WTC11 (cell line): ENCODE data around the gene NEDD8. TPM values are rescaled to one million over a fixed set of nuclear protein-coding genes. Genes with fewer than 3 reads are reported as not detected.

Experiments used
- ATF1 ChIP-seq: sonication (generic); formaldehyde crosslinking; IDR thresholded peaks from 2 replicates; pipeline ENCODE4 v1.8.1; 2023; ENCODE audit warnings: mild to moderate bottlenecking, moderate library complexity, missing genetic modification reagents
- EMX1 ChIP-seq: fragments of 250-450 bp; sonication (Bioruptor Pico); IDR thresholded peaks from 2 replicates; pipeline ENCODE4 v1.8.0; 2021; ENCODE audit warnings: mild to moderate bottlenecking
- ESRRA ChIP-seq: sonication (generic); formaldehyde crosslinking; IDR thresholded peaks from 2 replicates; pipeline ENCODE4 v1.8.1; 2022; ENCODE audit warnings: mild to moderate bottlenecking, missing genetic modification reagents, borderline replicate concordance
- FOXP1 ChIP-seq: sonication (generic); formaldehyde crosslinking; IDR thresholded peaks from 2 replicates; pipeline ENCODE4 v1.8.0; 2022; ENCODE audit warnings: missing genetic modification reagents, mild to moderate bottlenecking, moderate library complexity, borderline replicate concordance
- HMGA2 ChIP-seq: fragments of 250-450 bp; sonication (Bioruptor Pico); IDR thresholded peaks from 2 replicates; pipeline ENCODE4 v1.4.0; 2021; ENCODE audit warnings: mild to moderate bottlenecking, moderate library complexity
- JAZF1 ChIP-seq: fragments of 250-450 bp; sonication (Bioruptor Pico); IDR thresholded peaks from 2 replicates; pipeline ENCODE4 v1.9.0; 2021; ENCODE audit warnings: moderate library complexity, mild to moderate bottlenecking, inconsistent platforms
- KAT7 ChIP-seq: sonication (generic); formaldehyde crosslinking; IDR thresholded peaks from 2 replicates; pipeline ENCODE4 v1.8.1; 2023; ENCODE audit warnings: missing genetic modification reagents, mild to moderate bottlenecking, borderline replicate concordance
- NFE2L1 ChIP-seq: sonication (generic); formaldehyde crosslinking; IDR thresholded peaks from 2 replicates; pipeline ENCODE4 v1.8.1; 2023; ENCODE audit warnings: missing genetic modification reagents
- PRRX2 ChIP-seq: fragments of 250-450 bp; sonication (Bioruptor Pico); IDR thresholded peaks from 2 replicates; pipeline ENCODE4 v1.8.0; 2021; ENCODE audit warnings: mild to moderate bottlenecking
- SMAD3 ChIP-seq: sonication (generic); formaldehyde crosslinking; IDR thresholded peaks from 2 replicates; pipeline ENCODE4 v1.8.0; 2022; ENCODE audit warnings: missing genetic modification reagents, mild to moderate bottlenecking, borderline replicate concordance
- SMAD4 ChIP-seq: sonication (generic); formaldehyde crosslinking; IDR thresholded peaks from 2 replicates; pipeline ENCODE4 v1.8.0; 2022; ENCODE audit warnings: mild to moderate bottlenecking, missing genetic modification reagents
- SP1 ChIP-seq: sonication (generic); formaldehyde crosslinking; conservative IDR thresholded peaks from 2 replicates; pipeline ENCODE4 v1.8.1; 2022; ENCODE audit warnings: missing genetic modification reagents
- TEAD1 ChIP-seq: sonication (generic); formaldehyde crosslinking; IDR thresholded peaks from 2 replicates; pipeline ENCODE4 v1.8.0; 2022; ENCODE audit warnings: mild to moderate bottlenecking, missing genetic modification reagents
- TEAD4 ChIP-seq: sonication (generic); formaldehyde crosslinking; IDR thresholded peaks from 2 replicates; pipeline ENCODE4 v1.8.0; 2022; ENCODE audit warnings: mild to moderate bottlenecking, missing genetic modification reagents
- ZNF138 ChIP-seq: sonication (generic); formaldehyde crosslinking; conservative IDR thresholded peaks from 2 replicates; pipeline ENCODE4 v1.8.1; 2022; ENCODE audit warnings: mild to moderate bottlenecking, moderate library complexity, missing genetic modification reagents
- ZNF263 ChIP-seq: sonication (generic); formaldehyde crosslinking; IDR thresholded peaks from 2 replicates; pipeline ENCODE4 v1.8.1; 2022; ENCODE audit warnings: low read depth, mild to moderate bottlenecking, moderate library complexity, missing genetic modification reagents
- ZNF396 ChIP-seq: fragments of 250-450 bp; sonication (Bioruptor Pico); IDR thresholded peaks from 2 replicates; pipeline ENCODE4 v1.8.0; 2021; ENCODE audit warnings: mild to moderate bottlenecking, moderate library complexity, borderline replicate concordance
- total RNA-seq: library from RNA; stranded (reverse); gene quantifications from 3 replicates; pipeline ENCODE4 v1.2.3, GENCODE V29; 2021
- TF ChIP-seq, protein P1 (sequence below): sonication (generic); formaldehyde crosslinking; IDR thresholded peaks from 2 replicates; pipeline ENCODE4 v1.8.0; 2023; ENCODE audit warnings: mild to moderate bottlenecking, missing genetic modification reagents
- TF ChIP-seq, protein P2 (sequence below): sonication (generic); formaldehyde crosslinking; IDR thresholded peaks from 2 replicates; pipeline ENCODE4 v1.8.1; 2022; ENCODE audit warnings: mild to moderate bottlenecking, moderate library complexity, missing genetic modification reagents
- TF ChIP-seq, protein P3 (sequence below): sonication (generic); formaldehyde crosslinking; IDR thresholded peaks from 2 replicates; pipeline ENCODE4 v1.8.0; 2022; ENCODE audit warnings: mild to moderate bottlenecking, missing genetic modification reagents
- TF ChIP-seq, protein P4 (sequence below): sonication (generic); formaldehyde crosslinking; IDR thresholded peaks from 2 replicates; pipeline ENCODE4 v1.8.0; 2023; ENCODE audit warnings: missing genetic modification reagents, mild to moderate bottlenecking, borderline replicate concordance
- TF ChIP-seq, protein P5 (sequence below): sonication (generic); formaldehyde crosslinking; IDR thresholded peaks from 2 replicates; pipeline ENCODE4 v1.8.1; 2023; ENCODE audit warnings: mild to moderate bottlenecking, missing genetic modification reagents, borderline replicate concordance
- TF ChIP-seq, protein P6 (sequence below): sonication (generic); formaldehyde crosslinking; conservative IDR thresholded peaks from 2 replicates; pipeline ENCODE4 v1.8.1; 2023; ENCODE audit warnings: mild to moderate bottlenecking, low read depth, missing genetic modification reagents, moderate library complexity

Gene NEDD8
- total RNA-seq, 1 experiment from 2014 or later = 233 TPM

DNA sequence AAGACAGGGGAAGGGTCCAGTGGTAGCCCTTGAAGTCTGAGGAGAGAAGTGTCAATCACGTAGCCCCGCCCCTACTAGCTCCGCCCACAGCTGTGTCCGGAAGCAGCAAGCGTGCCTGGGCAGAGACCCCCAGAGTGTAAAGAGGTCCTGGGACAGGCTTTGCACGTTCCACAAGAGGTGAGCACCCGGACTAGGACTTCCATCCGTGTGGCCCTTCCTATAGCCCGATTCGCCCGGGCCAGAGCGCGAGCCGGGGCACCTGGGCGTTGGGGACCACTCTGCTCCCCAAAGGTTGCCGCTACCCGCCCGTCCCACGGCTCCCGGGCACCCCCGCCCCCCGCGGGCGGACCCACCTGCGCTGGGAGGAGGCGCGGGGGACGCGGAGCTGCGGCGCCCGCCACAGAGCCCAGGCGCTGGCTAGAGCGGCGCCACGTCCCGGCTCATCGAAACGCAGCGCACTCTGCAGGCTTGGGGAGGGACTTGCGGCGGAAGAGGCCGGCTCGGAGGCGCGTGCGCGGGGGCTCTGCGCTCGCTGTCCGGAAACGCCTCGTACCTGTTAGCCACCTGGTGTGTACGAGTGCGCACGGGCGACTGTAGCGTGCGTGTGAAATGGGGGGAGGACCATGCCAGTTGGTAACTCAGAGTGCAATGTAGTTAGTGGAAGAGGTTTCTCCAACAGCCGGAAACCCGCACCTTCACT lies 39.1 kb upstream of the NEDD8 start, which contains the start of gene RABGGTA (continued):
- TF ChIP-seq, protein P1, sequence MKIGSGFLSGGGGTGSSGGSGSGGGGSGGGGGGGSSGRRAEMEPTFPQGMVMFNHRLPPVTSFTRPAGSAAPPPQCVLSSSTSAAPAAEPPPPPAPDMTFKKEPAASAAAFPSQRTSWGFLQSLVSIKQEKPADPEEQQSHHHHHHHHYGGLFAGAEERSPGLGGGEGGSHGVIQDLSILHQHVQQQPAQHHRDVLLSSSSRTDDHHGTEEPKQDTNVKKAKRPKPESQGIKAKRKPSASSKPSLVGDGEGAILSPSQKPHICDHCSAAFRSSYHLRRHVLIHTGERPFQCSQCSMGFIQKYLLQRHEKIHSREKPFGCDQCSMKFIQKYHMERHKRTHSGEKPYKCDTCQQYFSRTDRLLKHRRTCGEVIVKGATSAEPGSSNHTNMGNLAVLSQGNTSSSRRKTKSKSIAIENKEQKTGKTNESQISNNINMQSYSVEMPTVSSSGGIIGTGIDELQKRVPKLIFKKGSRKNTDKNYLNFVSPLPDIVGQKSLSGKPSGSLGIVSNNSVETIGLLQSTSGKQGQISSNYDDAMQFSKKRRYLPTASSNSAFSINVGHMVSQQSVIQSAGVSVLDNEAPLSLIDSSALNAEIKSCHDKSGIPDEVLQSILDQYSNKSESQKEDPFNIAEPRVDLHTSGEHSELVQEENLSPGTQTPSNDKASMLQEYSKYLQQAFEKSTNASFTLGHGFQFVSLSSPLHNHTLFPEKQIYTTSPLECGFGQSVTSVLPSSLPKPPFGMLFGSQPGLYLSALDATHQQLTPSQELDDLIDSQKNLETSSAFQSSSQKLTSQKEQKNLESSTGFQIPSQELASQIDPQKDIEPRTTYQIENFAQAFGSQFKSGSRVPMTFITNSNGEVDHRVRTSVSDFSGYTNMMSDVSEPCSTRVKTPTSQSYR (CRISPR knock-in tag) = no peak
- TF ChIP-seq PRRX2 (no peak), NFE2L1 (CRISPR knock-in tag) (peak; percentile 86; the same call in 1 of the 2 replicates), JAZF1 (CRISPR knock-in tag) (no peak), KAT7 (0 out of 2 replicates have a peak, but pooled peaks have one; percentile 60), SP1 (peak; percentile 92), SMAD3 (CRISPR knock-in tag) (peak; percentile 85; the same call in 1 of the 2 replicates), TEAD4 (no peak), HMGA2 (CRISPR knock-in tag) (no peak), ZNF396 (no peak), EMX1 (no peak), ZNF263 (0 out of 2 replicates have a peak, but pooled peaks have one; percentile 25), FOXP1 (CRISPR knock-in tag) (peak; percentile 95), ATF1 (CRISPR knock-in tag) (no peak), ZNF138 (CRISPR knock-in tag) (no peak), TEAD1 (CRISPR knock-in tag) (peak; percentile 87), SMAD4 (CRISPR knock-in tag) (no peak), ESRRA (CRISPR knock-in tag) (peak; percentile 68; the same call in 1 of the 2 replicates)
- TF ChIP-seq, protein P2, sequence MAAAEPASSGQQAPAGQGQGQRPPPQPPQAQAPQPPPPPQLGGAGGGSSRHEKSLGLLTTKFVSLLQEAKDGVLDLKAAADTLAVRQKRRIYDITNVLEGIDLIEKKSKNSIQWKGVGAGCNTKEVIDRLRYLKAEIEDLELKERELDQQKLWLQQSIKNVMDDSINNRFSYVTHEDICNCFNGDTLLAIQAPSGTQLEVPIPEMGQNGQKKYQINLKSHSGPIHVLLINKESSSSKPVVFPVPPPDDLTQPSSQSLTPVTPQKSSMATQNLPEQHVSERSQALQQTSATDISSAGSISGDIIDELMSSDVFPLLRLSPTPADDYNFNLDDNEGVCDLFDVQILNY = peak; percentile 76; the same call in 1 of the 2 replicates
- TF ChIP-seq, protein P3, sequence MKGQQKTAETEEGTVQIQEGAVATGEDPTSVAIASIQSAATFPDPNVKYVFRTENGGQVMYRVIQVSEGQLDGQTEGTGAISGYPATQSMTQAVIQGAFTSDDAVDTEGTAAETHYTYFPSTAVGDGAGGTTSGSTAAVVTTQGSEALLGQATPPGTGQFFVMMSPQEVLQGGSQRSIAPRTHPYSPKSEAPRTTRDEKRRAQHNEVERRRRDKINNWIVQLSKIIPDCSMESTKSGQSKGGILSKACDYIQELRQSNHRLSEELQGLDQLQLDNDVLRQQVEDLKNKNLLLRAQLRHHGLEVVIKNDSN (CRISPR knock-in tag) = peak; percentile 42; the same call in 1 of the 2 replicates
- TF ChIP-seq, protein P4, sequence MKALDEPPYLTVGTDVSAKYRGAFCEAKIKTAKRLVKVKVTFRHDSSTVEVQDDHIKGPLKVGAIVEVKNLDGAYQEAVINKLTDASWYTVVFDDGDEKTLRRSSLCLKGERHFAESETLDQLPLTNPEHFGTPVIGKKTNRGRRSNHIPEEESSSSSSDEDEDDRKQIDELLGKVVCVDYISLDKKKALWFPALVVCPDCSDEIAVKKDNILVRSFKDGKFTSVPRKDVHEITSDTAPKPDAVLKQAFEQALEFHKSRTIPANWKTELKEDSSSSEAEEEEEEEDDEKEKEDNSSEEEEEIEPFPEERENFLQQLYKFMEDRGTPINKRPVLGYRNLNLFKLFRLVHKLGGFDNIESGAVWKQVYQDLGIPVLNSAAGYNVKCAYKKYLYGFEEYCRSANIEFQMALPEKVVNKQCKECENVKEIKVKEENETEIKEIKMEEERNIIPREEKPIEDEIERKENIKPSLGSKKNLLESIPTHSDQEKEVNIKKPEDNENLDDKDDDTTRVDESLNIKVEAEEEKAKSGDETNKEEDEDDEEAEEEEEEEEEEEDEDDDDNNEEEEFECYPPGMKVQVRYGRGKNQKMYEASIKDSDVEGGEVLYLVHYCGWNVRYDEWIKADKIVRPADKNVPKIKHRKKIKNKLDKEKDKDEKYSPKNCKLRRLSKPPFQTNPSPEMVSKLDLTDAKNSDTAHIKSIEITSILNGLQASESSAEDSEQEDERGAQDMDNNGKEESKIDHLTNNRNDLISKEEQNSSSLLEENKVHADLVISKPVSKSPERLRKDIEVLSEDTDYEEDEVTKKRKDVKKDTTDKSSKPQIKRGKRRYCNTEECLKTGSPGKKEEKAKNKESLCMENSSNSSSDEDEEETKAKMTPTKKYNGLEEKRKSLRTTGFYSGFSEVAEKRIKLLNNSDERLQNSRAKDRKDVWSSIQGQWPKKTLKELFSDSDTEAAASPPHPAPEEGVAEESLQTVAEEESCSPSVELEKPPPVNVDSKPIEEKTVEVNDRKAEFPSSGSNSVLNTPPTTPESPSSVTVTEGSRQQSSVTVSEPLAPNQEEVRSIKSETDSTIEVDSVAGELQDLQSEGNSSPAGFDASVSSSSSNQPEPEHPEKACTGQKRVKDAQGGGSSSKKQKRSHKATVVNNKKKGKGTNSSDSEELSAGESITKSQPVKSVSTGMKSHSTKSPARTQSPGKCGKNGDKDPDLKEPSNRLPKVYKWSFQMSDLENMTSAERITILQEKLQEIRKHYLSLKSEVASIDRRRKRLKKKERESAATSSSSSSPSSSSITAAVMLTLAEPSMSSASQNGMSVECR = peak; percentile 83
- TF ChIP-seq, protein P5, sequence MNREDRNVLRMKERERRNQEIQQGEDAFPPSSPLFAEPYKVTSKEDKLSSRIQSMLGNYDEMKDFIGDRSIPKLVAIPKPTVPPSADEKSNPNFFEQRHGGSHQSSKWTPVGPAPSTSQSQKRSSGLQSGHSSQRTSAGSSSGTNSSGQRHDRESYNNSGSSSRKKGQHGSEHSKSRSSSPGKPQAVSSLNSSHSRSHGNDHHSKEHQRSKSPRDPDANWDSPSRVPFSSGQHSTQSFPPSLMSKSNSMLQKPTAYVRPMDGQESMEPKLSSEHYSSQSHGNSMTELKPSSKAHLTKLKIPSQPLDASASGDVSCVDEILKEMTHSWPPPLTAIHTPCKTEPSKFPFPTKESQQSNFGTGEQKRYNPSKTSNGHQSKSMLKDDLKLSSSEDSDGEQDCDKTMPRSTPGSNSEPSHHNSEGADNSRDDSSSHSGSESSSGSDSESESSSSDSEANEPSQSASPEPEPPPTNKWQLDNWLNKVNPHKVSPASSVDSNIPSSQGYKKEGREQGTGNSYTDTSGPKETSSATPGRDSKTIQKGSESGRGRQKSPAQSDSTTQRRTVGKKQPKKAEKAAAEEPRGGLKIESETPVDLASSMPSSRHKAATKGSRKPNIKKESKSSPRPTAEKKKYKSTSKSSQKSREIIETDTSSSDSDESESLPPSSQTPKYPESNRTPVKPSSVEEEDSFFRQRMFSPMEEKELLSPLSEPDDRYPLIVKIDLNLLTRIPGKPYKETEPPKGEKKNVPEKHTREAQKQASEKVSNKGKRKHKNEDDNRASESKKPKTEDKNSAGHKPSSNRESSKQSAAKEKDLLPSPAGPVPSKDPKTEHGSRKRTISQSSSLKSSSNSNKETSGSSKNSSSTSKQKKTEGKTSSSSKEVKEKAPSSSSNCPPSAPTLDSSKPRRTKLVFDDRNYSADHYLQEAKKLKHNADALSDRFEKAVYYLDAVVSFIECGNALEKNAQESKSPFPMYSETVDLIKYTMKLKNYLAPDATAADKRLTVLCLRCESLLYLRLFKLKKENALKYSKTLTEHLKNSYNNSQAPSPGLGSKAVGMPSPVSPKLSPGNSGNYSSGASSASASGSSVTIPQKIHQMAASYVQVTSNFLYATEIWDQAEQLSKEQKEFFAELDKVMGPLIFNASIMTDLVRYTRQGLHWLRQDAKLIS (CRISPR knock-in tag) = no peak
- TF ChIP-seq, protein P6, sequence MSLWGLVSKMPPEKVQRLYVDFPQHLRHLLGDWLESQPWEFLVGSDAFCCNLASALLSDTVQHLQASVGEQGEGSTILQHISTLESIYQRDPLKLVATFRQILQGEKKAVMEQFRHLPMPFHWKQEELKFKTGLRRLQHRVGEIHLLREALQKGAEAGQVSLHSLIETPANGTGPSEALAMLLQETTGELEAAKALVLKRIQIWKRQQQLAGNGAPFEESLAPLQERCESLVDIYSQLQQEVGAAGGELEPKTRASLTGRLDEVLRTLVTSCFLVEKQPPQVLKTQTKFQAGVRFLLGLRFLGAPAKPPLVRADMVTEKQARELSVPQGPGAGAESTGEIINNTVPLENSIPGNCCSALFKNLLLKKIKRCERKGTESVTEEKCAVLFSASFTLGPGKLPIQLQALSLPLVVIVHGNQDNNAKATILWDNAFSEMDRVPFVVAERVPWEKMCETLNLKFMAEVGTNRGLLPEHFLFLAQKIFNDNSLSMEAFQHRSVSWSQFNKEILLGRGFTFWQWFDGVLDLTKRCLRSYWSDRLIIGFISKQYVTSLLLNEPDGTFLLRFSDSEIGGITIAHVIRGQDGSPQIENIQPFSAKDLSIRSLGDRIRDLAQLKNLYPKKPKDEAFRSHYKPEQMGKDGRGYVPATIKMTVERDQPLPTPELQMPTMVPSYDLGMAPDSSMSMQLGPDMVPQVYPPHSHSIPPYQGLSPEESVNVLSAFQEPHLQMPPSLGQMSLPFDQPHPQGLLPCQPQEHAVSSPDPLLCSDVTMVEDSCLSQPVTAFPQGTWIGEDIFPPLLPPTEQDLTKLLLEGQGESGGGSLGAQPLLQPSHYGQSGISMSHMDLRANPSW = no peak
